ENCODE data around the gene MAP1LC3C.

Gene MAP1LC3C

GRCh38 chr1:241999026-241999425, at the start of gene MAP1LC3C:
Gene MAP1LC3C (minus strand): TSS chr1:241999098. CDS start chr1:241999008, 90 bp downstream.
- no peak for DNase-seq

- DNase-seq, result peak; percentile 17
Measured at GRCh38 chr1:242043165-242043564, 44.3 kb upstream of the MAP1LC3C start.

GRCh38 chr1:242034392-242034791, 35.5 kb upstream of the MAP1LC3C start:
- DNase-seq, result no peak

- DNase-seq, result peak; percentile 17
Measured at GRCh38 chr1:242033447-242033846, 34.5 kb upstream of the MAP1LC3C start.

GRCh38 chr1:242030071-242030470, 31.2 kb upstream of the MAP1LC3C start:
- DNase-seq, result no peak

GRCh38 chr1:242025681-242026080, 26.8 kb upstream of the MAP1LC3C start:
- DNase-seq, result no peak

- no peak for DNase-seq
Measured at GRCh38 chr1:242023805-242024204, 24.9 kb upstream of the MAP1LC3C start.

GRCh38 chr1:242019018-242019417, 20.1 kb upstream of the MAP1LC3C start:
- DNase-seq, result no peak

- peak; percentile 73 for DNase-seq
Measured at GRCh38 chr1:242017580-242018233, 18.8 kb upstream of the MAP1LC3C start.

- DNase-seq, result no peak
Measured at GRCh38 chr1:242016479-242016878, 17.6 kb upstream of the MAP1LC3C start.

- DNase-seq, result peak; percentile 38
Measured at GRCh38 chr1:242011894-242012660, 13.2 kb upstream of the MAP1LC3C start.

GRCh38 chr1:242008826-242009495, 10.1 kb upstream of the MAP1LC3C start:
- DNase-seq, result no peak

- DNase-seq, result no peak
Measured at GRCh38 chr1:242006976-242007375, 8.1 kb upstream of the MAP1LC3C start.

GRCh38 chr1:242005866-242006535, 7.1 kb upstream of the MAP1LC3C start:
- no peak for DNase-seq

GRCh38 chr1:242004751-242005495, 6.0 kb upstream of the MAP1LC3C start:
- no peak for DNase-seq

GRCh38 chr1:242002510-242002909, 3.6 kb upstream of the MAP1LC3C start:
- no peak for DNase-seq

GRCh38 chr1:242002072-242002471, 3.2 kb upstream of the MAP1LC3C start:
- no peak for DNase-seq

GRCh38 chr1:242000434-242000833, 1.5 kb upstream of the MAP1LC3C start:
- no peak for DNase-seq

GRCh38 chr1:241998412-241998921, 431 bp downstream of the MAP1LC3C start:
- peak; percentile 79 for DNase-seq

GRCh38 chr1:241997401-241997998, 1.4 kb downstream of the MAP1LC3C start:
- no peak for DNase-seq

GRCh38 chr1:241994171-241994570, 4.7 kb downstream of the MAP1LC3C start:
- no peak for DNase-seq

GRCh38 chr1:241992734-241993133, 6.2 kb downstream of the MAP1LC3C start:
- no peak for DNase-seq

All from OCI-M1 (cell line).